Mesenchymal stem cell (in vitro differentiated cells and primary cell): ENCODE measurements around the gene MOSMO.

Experiments used
- DNase-seq: peaks from one replicate; pipeline ENCODE4 v3.0.0-alpha.2; 2013
- H2AFZ ChIP-seq: one replicate; pipeline ENCODE4 v1.6.1; 2013; ENCODE audit warnings: low read depth, mild to moderate bottlenecking, control low read depth, inconsistent platforms, low read length, moderate library complexity
- H2AK5ac ChIP-seq: 2 replicates; pipeline ENCODE4 v1.6.1; 2013; ENCODE audit warnings: low read length, moderate library complexity, mild to moderate bottlenecking, inconsistent platforms; ENCODE audit not compliant: severe bottlenecking
- H2BK120ac ChIP-seq: one replicate; pipeline ENCODE4 v1.6.1; 2013; ENCODE audit warnings: low read depth, mild to moderate bottlenecking, inconsistent platforms, low read length, moderate library complexity
- H2BK12ac ChIP-seq, 2 experiments: one replicate each; pipeline ENCODE4 v1.6.1; 2013; ENCODE audit warnings: inconsistent platforms in 2 of 2, low read length in 2 of 2, mild to moderate bottlenecking in 2 of 2, moderate library complexity in 2 of 2, control low read depth in 1 of 2
- H2BK15ac ChIP-seq: one replicate; pipeline ENCODE4 v1.6.1; 2013; ENCODE audit warnings: mild to moderate bottlenecking, low read depth, inconsistent platforms; ENCODE audit not compliant: poor library complexity, severe bottlenecking
- H2BK5ac ChIP-seq: 2 replicates; pipeline ENCODE4 v1.6.1; 2013; ENCODE audit warnings: low read depth, mild to moderate bottlenecking, low read length, control low read depth, inconsistent platforms; ENCODE audit not compliant: poor library complexity, severe bottlenecking
- H3K14ac ChIP-seq, 2 experiments: one replicate each; pipeline ENCODE4 v1.6.1; 2013; ENCODE audit warnings: inconsistent platforms in 2 of 2, low read length in 2 of 2, control low read depth in 1 of 2, mild to moderate bottlenecking in 1 of 2, moderate library complexity in 1 of 2
- H3K18ac ChIP-seq, 2 experiments: one replicate each; pipeline ENCODE4 v1.6.1; 2013; ENCODE audit warnings: inconsistent platforms in 2 of 2, low read length in 2 of 2, control low read depth in 1 of 2, low read depth in 1 of 2, mild to moderate bottlenecking in 1 of 2
- H3K23ac ChIP-seq, 2 experiments: one replicate each; pipeline ENCODE4 v1.6.1; 2013; ENCODE audit warnings: inconsistent platforms in 2 of 2, low read length in 2 of 2, mild to moderate bottlenecking in 2 of 2, moderate library complexity in 2 of 2, control low read depth in 1 of 2
- H3K27ac ChIP-seq: 2 replicates; pipeline ENCODE4 v1.5.1; 2013; ENCODE audit warnings: mild to moderate bottlenecking, moderate library complexity, low read length, control low read depth, inconsistent platforms; ENCODE audit not compliant: poor library complexity, severe bottlenecking
- H3K27me3 ChIP-seq, 2 experiments: 2 replicates each; pipeline versions ENCODE4 v1.6.1 to v1.7.0; 2013; ENCODE audit warnings: low read length in 2 of 2, mild to moderate bottlenecking in 2 of 2, moderate library complexity in 2 of 2, control low read depth in 1 of 2, inconsistent platforms in 1 of 2; ENCODE audit not compliant: control insufficient read depth in 1 of 2, insufficient read depth in 1 of 2
- H3K36me3 ChIP-seq, 2 experiments: 2 replicates each; pipeline versions ENCODE4 v1.6.1 to v1.7.0; 2013; ENCODE audit warnings: low read length in 2 of 2, control low read depth in 1 of 2, inconsistent platforms in 1 of 2, low read depth in 1 of 2, mild to moderate bottlenecking in 1 of 2; ENCODE audit not compliant: insufficient read depth in 2 of 2, control insufficient read depth in 1 of 2
- H3K4ac ChIP-seq, 2 experiments: one replicate each; pipeline ENCODE4 v1.6.1; 2013; ENCODE audit warnings: inconsistent platforms in 2 of 2, low read length in 2 of 2, mild to moderate bottlenecking in 2 of 2, moderate library complexity in 2 of 2, control low read depth in 1 of 2, low read depth in 1 of 2
- H3K4me1 ChIP-seq: 2 replicates; pipeline ENCODE4 v1.6.1; 2013; ENCODE audit warnings: low read depth, low read length, control low read depth; ENCODE audit not compliant: control insufficient read depth, insufficient read depth
- H3K4me2 ChIP-seq: 2 replicates; pipeline ENCODE4 v1.6.1; 2013; ENCODE audit warnings: low read length, mild to moderate bottlenecking, inconsistent platforms; ENCODE audit not compliant: poor library complexity, severe bottlenecking
- H3K4me3 ChIP-seq, 2 experiments: 2 replicates each; pipeline versions ENCODE4 v1.5.1 to v1.7.0; 2013; ENCODE audit warnings: low read length in 2 of 2, mild to moderate bottlenecking in 2 of 2, control low read depth in 1 of 2, low read depth in 1 of 2; ENCODE audit not compliant: insufficient read depth in 1 of 2
- H3K79me1 ChIP-seq: replicated peaks from 2 replicates; pipeline ENCODE4 v1.6.1; 2013; ENCODE audit warnings: mild to moderate bottlenecking, control low read depth, low read length, inconsistent platforms; ENCODE audit not compliant: poor library complexity, severe bottlenecking
- H3K9ac ChIP-seq: 2 replicates; pipeline ENCODE4 v1.7.0; 2013; ENCODE audit warnings: mild to moderate bottlenecking, low read length, moderate library complexity
- H3K9me3 ChIP-seq: 2 replicates; pipeline ENCODE4 v1.7.0; 2013; ENCODE audit warnings: mild to moderate bottlenecking, low read length; ENCODE audit not compliant: control insufficient read depth
- H4K8ac ChIP-seq: one replicate; pipeline ENCODE4 v1.6.1; 2013; ENCODE audit warnings: inconsistent platforms, mild to moderate bottlenecking, low read length, moderate library complexity
- H4K91ac ChIP-seq: one replicate; pipeline ENCODE4 v1.6.1; 2013; ENCODE audit warnings: mild to moderate bottlenecking, low read length, inconsistent platforms
- WGBS: methylation state at CpG from one replicate; pipeline ENCODE4 v1.1.7; 2013; ENCODE audit warnings: mixed read lengths; 5-methylcytosine and 5-hydroxymethylcytosine counted together

The MOSMO gene

DNA sequence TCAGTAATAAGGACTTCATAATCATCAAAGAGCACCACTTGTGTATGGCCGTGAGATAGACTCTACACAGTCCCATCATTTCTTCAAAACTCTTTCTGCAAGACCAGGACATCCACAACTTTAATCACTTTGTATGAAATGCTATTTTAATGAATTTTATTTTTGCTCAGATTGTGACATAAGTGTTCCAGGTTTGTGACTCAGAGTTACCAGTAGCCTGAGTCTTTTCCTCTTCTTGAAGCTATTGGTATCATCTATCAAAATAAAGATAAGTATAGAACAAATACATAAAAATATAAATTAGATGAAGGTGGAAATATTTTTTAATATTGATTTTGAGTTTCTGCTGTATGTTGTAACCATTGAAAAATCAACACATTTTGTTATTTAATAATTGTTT is 67.9 kb downstream of the MOSMO start:
- no peak overlapping the region for H3K9ac ChIP-seq
- no peak for DNase-seq
- H3K36me3 ChIP-seq = peaks cover 0 to 2% of the 10 kb centered on the region in 2 experiments
- no peak overlapping the region for H3K14ac ChIP-seq
- no peak overlapping the region for H2BK5ac ChIP-seq
- no CpG with 5 or more reads among the region's 1 CpG for WGBS
- H2AK5ac ChIP-seq = no peak overlapping the region
- H2AFZ ChIP-seq = no peak overlapping the region
- no peaks in the 10 kb centered on the region for H3K9me3 ChIP-seq
- H3K23ac ChIP-seq = no peak overlapping the region
- no peak overlapping the region for H3K27ac ChIP-seq
- no peak overlapping the region for H4K8ac ChIP-seq
- no peak overlapping the region for H2BK12ac ChIP-seq
- no peak overlapping the region for H3K4me3 ChIP-seq
- no peak overlapping the region for H3K4me2 ChIP-seq
- no peak overlapping the region for H2BK120ac ChIP-seq
- no peaks in the 10 kb centered on the region for H3K27me3 ChIP-seq
- H3K18ac ChIP-seq = no peak overlapping the region
- peaks cover 3% of the 10 kb centered on the region for H3K4me1 ChIP-seq
- no peak overlapping the region for H4K91ac ChIP-seq
- no peak overlapping the region for H2BK15ac ChIP-seq
- no peak overlapping the region for H3K4ac ChIP-seq
- H3K79me1 ChIP-seq = peaks cover 19% of the 10 kb centered on the region

DNA sequence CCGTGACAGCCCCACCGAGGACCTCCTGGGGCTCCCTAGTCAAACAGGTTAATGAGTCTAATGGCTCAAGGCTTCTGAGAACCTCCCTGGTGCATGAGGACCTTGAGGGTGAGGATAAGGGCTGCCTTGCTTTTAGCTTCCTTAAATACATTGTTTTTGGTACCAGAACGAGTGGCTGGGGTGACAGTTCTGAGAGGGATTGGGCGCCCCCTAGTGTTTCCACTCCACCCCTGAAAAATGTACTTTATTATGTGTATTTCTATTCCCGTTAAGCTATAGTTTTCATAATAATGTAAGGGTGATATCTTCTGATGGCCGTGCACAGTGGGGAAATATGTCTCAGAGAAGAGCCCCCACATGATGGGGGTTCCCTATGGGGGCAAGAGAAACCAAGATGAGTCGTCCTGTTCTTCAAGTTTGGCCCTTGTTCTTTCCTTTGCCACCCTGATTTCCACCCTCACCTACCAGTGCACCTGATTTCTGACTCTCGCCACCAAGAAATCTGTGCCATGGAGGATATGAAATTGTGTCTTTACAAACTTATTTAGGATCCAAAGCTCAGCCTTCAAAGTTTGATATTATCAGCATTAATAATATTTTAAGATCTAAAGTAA is 69.9 kb downstream of the MOSMO start:
- peaks cover 0 to 2% of the 10 kb centered on the region in 2 experiments for H3K36me3 ChIP-seq
- no peak overlapping the region for H2BK15ac ChIP-seq
- H4K8ac ChIP-seq = no peak overlapping the region
- H3K14ac ChIP-seq = no peak overlapping the region
- H2BK120ac ChIP-seq = no peak overlapping the region
- H3K18ac ChIP-seq = no peak overlapping the region
- no peak overlapping the region for H3K4me2 ChIP-seq
- no peaks in the 10 kb centered on the region for H3K9me3 ChIP-seq
- no peak overlapping the region for H2AK5ac ChIP-seq
- peak; percentile 68 for DNase-seq
- H3K9ac ChIP-seq = no peak overlapping the region
- no peak overlapping the region for H3K27ac ChIP-seq
- peaks cover 10% of the 10 kb centered on the region for H3K79me1 ChIP-seq
- H2AFZ ChIP-seq = no peak overlapping the region
- H3K27me3 ChIP-seq = no peaks in the 10 kb centered on the region
- WGBS = 49% methylated on average over 4 of the region's 8 CpGs
- no peak overlapping the region for H4K91ac ChIP-seq
- no peak overlapping the region for H3K4me3 ChIP-seq
- H3K23ac ChIP-seq = no peak overlapping the region
- no peak overlapping the region for H2BK5ac ChIP-seq
- no peak overlapping the region for H3K4ac ChIP-seq
- H3K4me1 ChIP-seq = peaks cover 3% of the 10 kb centered on the region
- H2BK12ac ChIP-seq = no peak overlapping the region

DNA sequence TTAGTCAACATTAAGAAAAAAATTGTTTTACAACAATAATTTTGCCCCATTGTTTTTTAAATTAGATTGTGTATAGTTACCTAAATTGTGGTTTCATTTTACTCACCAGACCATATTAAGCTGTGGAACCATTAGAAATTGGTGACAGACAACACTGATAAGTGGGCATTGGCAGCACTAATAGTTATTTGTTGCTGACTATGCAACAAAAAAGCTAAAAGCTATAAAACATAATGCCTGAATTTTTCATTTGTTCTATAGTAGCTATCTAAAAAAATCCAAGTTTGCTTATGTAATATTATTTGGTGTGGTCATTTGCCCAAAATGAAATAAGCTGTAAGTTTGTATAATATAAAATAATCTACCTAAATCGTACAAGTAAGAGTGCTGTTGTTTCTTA is 70.7 kb downstream of the MOSMO start:
- H3K18ac ChIP-seq = no peak overlapping the region
- DNase-seq = no peak
- no peak overlapping the region for H2BK5ac ChIP-seq
- H3K36me3 ChIP-seq = peaks cover 0 to 2% of the 10 kb centered on the region in 2 experiments
- H4K8ac ChIP-seq = no peak overlapping the region
- H2BK120ac ChIP-seq = no peak overlapping the region
- peaks cover 9% of the 10 kb centered on the region for H3K79me1 ChIP-seq
- H2AK5ac ChIP-seq = no peak overlapping the region
- no peak overlapping the region for H3K14ac ChIP-seq
- no peak overlapping the region for H3K4me3 ChIP-seq
- H2AFZ ChIP-seq = no peak overlapping the region
- no peak overlapping the region for H3K4me2 ChIP-seq
- no peaks in the 10 kb centered on the region for H3K9me3 ChIP-seq
- no peak overlapping the region for H2BK12ac ChIP-seq
- no peak overlapping the region for H3K23ac ChIP-seq
- 92% methylated on average over 1 of the region's 1 CpG for WGBS
- H3K27me3 ChIP-seq = no peaks in the 10 kb centered on the region
- H2BK15ac ChIP-seq = no peak overlapping the region
- no peak overlapping the region for H3K4ac ChIP-seq
- H4K91ac ChIP-seq = no peak overlapping the region
- H3K27ac ChIP-seq = no peak overlapping the region
- H3K4me1 ChIP-seq = peaks cover 3% of the 10 kb centered on the region
- H3K9ac ChIP-seq = no peak overlapping the region

DNA sequence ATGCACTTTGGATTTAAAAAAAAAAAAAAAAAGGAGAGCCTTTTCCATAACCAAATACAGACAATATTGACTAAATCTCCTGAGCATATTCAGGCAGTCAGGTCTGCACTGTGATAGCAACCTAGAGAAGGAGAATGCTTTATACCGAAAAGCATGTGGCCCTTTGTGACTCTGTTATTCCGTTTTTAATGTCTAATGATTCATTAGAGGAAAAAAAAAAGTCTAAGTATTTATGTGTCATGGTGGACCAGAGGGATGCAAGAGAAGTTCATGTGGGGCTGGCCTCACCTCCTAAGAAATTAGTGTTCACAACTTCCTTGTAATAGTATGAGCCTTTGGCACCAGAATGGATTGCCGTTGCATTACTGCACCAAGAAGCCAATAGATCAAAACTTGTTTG is 73.1 kb downstream of the MOSMO start:
- no peak overlapping the region for H2BK12ac ChIP-seq
- no peak for DNase-seq
- H2BK120ac ChIP-seq = no peak overlapping the region
- H2BK15ac ChIP-seq = no peak overlapping the region
- H4K8ac ChIP-seq = no peak overlapping the region
- H3K27ac ChIP-seq = no peak overlapping the region
- H3K4me1 ChIP-seq = peaks cover 1% of the 10 kb centered on the region
- no peaks in the 10 kb centered on the region for H3K27me3 ChIP-seq
- no peak overlapping the region for H2BK5ac ChIP-seq
- no peak overlapping the region for H3K18ac ChIP-seq
- 96% methylated on average over 2 of the region's 3 CpGs for WGBS
- H4K91ac ChIP-seq = no peak overlapping the region
- no peak overlapping the region for H3K23ac ChIP-seq
- H2AK5ac ChIP-seq = no peak overlapping the region
- H3K9me3 ChIP-seq = no peaks in the 10 kb centered on the region
- peaks cover 5% of the 10 kb centered on the region for H3K79me1 ChIP-seq
- no peak overlapping the region for H3K4me2 ChIP-seq
- no peak overlapping the region for H3K4me3 ChIP-seq
- H3K4ac ChIP-seq = no peak overlapping the region
- H3K36me3 ChIP-seq = peaks cover 0 to 15% of the 10 kb centered on the region in 2 experiments
- no peak overlapping the region for H3K14ac ChIP-seq
- no peak overlapping the region for H3K9ac ChIP-seq
- H2AFZ ChIP-seq = no peak overlapping the region
